PC-9 (cell line): ENCODE data around the gene ZDHHC18. TPM values are rescaled to one million over a fixed set of nuclear protein-coding genes. Genes with fewer than 3 reads are reported as not detected.
"Not testable (repeated sequence)": the region's sequence is repeated elsewhere in the genome, so short reads cannot be mapped to it uniquely, and the experiment has no call there.

Experiments used
- BruUV-seq: library from RNA; stranded (reverse); fragments of 400-500 nt; replicated peaks from 2 replicates; lab custom pipeline; 2021; lab: Mats Ljungman, UMichigan
- CTCF ChIA-PET: fragments of 300-600 bp; sonication (Branson Sonifier 250); formaldehyde crosslinking; loops from one replicate; lab custom pipeline; 2022; ENCODE audit warnings: antibody characterized with exemption; lab: Charles Lee
- POLR2A ChIA-PET: fragments of 300-600 bp; sonication (Branson Sonifier 250); formaldehyde crosslinking; loops from one replicate; lab custom pipeline; 2022; ENCODE audit warnings: antibody characterized with exemption; ENCODE audit not compliant: unreplicated experiment; lab: Charles Lee
- DNase-seq, 2 experiments: peaks; one replicate each; pipeline versions ENCODE4 v3.0.0 to v3.0.0-alpha.2; 2015 to 2022; ENCODE audit warnings: mixed read lengths in 1 of 2
- H2AFZ ChIP-seq: fragments of 200-600 bp; sonication (generic); 2 replicates; pipeline ENCODE4 v1.8.1; 2017; ENCODE audit warnings: antibody characterized with exemption
- H3F3A ChIP-seq: fragments of 200-600 bp; sonication (generic); 2 replicates; pipeline ENCODE4 v1.8.1; 2017; ENCODE audit warnings: antibody characterized with exemption, mild to moderate bottlenecking, low read depth; ENCODE audit not compliant: insufficient read depth
- H3K27ac ChIP-seq: fragments of 200-600 bp; sonication (generic); 2 replicates; pipeline ENCODE4 v1.6.1; 2016; ENCODE audit warnings: mixed run types
- H3K27me3 ChIP-seq: fragments of 200-600 bp; sonication (generic); 2 replicates; pipeline ENCODE4 v1.6.1; 2016; ENCODE audit warnings: low read depth, mixed run types; ENCODE audit not compliant: insufficient read depth
- H3K36me3 ChIP-seq: fragments of 200-600 bp; sonication (generic); 2 replicates; pipeline ENCODE4 v1.6.1; 2016; ENCODE audit warnings: low read depth, mixed run types
- H3K4me1 ChIP-seq: fragments of 200-600 bp; sonication (generic); replicated peaks from 2 replicates; pipeline ENCODE4 v1.6.1; 2016; ENCODE audit warnings: mixed run types; ENCODE audit not compliant: insufficient read depth
- H3K4me2 ChIP-seq: fragments of 200-600 bp; sonication (generic); 2 replicates; pipeline ENCODE4 v1.6.1; 2017; ENCODE audit warnings: mixed run types
- H3K4me3 ChIP-seq: fragments of 200-600 bp; sonication (generic); 2 replicates; pipeline ENCODE4 v1.6.1; 2016; ENCODE audit warnings: mixed run types
- H3K79me2 ChIP-seq: fragments of 200-600 bp; sonication (generic); 2 replicates; pipeline ENCODE4 v1.6.1; 2017; ENCODE audit warnings: low read depth, mixed run types
- H3K9me2 ChIP-seq: fragments of 200-600 bp; sonication (generic); 2 replicates; pipeline ENCODE4 v1.8.1; 2017; ENCODE audit warnings: mild to moderate bottlenecking; ENCODE audit not compliant: insufficient read depth
- H3K9me3 ChIP-seq: fragments of 200-600 bp; sonication (generic); 2 replicates; pipeline ENCODE4 v1.8.1; 2016; ENCODE audit warnings: low read depth; ENCODE audit not compliant: insufficient read depth
- H4K20me1 ChIP-seq: fragments of 200-600 bp; sonication (generic); 2 replicates; pipeline ENCODE4 v1.8.1; 2017; ENCODE audit not compliant: insufficient read depth
- CTCF ChIP-seq: fragments of 200-600 bp; sonication (generic); conservative IDR thresholded peaks from 2 replicates; pipeline ENCODE4 v1.6.1; 2017; ENCODE audit warnings: mixed run types, antibody characterized with exemption, mild to moderate bottlenecking, moderate library complexity
- EZH2 ChIP-seq: fragments of 200-600 bp; sonication (generic); IDR thresholded peaks from 2 replicates; pipeline ENCODE4 v1.8.0; 2017; ENCODE audit warnings: antibody characterized with exemption, low read depth
- intact Hi-C: fragments of 100-400 bp; cut with micrococcal nuclease; formaldehyde crosslinking; loops from one replicate; pipeline ENCODE4 v1.10.0; 2022; ENCODE audit not compliant: unreplicated experiment
- total RNA-seq: library from RNA; stranded (reverse); gene quantifications from 2 replicates; pipeline ENCODE4 v1.2.3, GENCODE V29; 2021

Gene ZDHHC18
- total RNA-seq, 1 experiment from 2014 or later: 36.1 TPM

- POLR2A ChIA-PET: interaction anchor here (0.6 kb wide), 1 partner anchor 107 kb away, joined by 5 read pairs; no protein-coding TSS in a partner anchor
- H3K9me3 ChIP-seq: no peaks in the 10 kb centered on the region
- H4K20me1 ChIP-seq: no peaks in the 10 kb centered on the region
- no peak overlapping the region for H3K4me3 ChIP-seq
- H3K9me2 ChIP-seq: no peaks in the 10 kb centered on the region
- intact Hi-C loops: no loop called here
- no peak overlapping the region for H3K4me2 ChIP-seq
- H3K27ac ChIP-seq: no peak overlapping the region
- H3K4me1 ChIP-seq: no peaks in the 10 kb centered on the region
- H3F3A ChIP-seq: peaks cover 2% of the 10 kb centered on the region; the same call in 1 of the 2 replicates
- no peak for DNase-seq
- no peaks in the 10 kb centered on the region for H3K36me3 ChIP-seq
- BruUV-seq: no TSS peak
- H2AFZ ChIP-seq: no peak overlapping the region
- CTCF ChIA-PET: no interaction called here
- H3K79me2 ChIP-seq: no peaks in the 10 kb centered on the region; the same call in 1 of the 2 replicates
- no peaks in the 10 kb centered on the region for H3K27me3 ChIP-seq
- no peak for TF ChIP-seq CTCF
- no peak for TF ChIP-seq EZH2
Observed at GRCh38 chr1:26839339-26839722, 12.8 kb downstream of the ZDHHC18 start.

GRCh38 chr1:26839779-26840178 lies 13.3 kb downstream of the ZDHHC18 start:
- H3K4me2 ChIP-seq: no peak overlapping the region
- no peaks in the 10 kb centered on the region for H3K9me3 ChIP-seq
- ChIA-PET CTCF (interaction anchor here (0.6 kb wide), 1 partner anchor 12 kb away, joined by 3 read pairs; no protein-coding TSS in a partner anchor), POLR2A (interaction anchor here (0.6 kb wide), 1 partner anchor 106 kb away, joined by 5 read pairs; no protein-coding TSS in a partner anchor)
- TF ChIP-seq CTCF (no peak), EZH2 (no peak)
- DNase-seq: no peak
- H3K27ac ChIP-seq: no peak overlapping the region
- no peaks in the 10 kb centered on the region for H3K27me3 ChIP-seq
- no peaks in the 10 kb centered on the region; the same call in 1 of the 2 replicates for H3K79me2 ChIP-seq
- no peaks in the 10 kb centered on the region for H3K36me3 ChIP-seq
- H3K4me3 ChIP-seq: no peak overlapping the region
- H2AFZ ChIP-seq: no peak overlapping the region
- no TSS peak for BruUV-seq
- H3K9me2 ChIP-seq: no peaks in the 10 kb centered on the region
- intact Hi-C loops: no loop called here
- no peaks in the 10 kb centered on the region for H4K20me1 ChIP-seq
- H3K4me1 ChIP-seq: no peaks in the 10 kb centered on the region
- H3F3A ChIP-seq: peaks cover 5% of the 10 kb centered on the region; the same call in 1 of the 2 replicates

GRCh38 chr1:26844424-26845196 lies 18.1 kb downstream of the ZDHHC18 start:
- intact Hi-C loops: loop anchor here (5.0 kb wide), 1 partner anchor 32 kb away; no protein-coding TSS in a partner anchor
- ChIA-PET CTCF (no interaction called here), POLR2A (no interaction called here)
- no peaks in the 10 kb centered on the region for H4K20me1 ChIP-seq
- peaks cover 29% of the 10 kb centered on the region for H3K4me1 ChIP-seq
- TF ChIP-seq EZH2 (no peak), CTCF (no peak)
- H3K4me2 ChIP-seq: no peak overlapping the region
- H3F3A ChIP-seq: peaks cover 29% of the 10 kb centered on the region
- H3K9me2 ChIP-seq: no peaks in the 10 kb centered on the region
- no peak overlapping the region for H3K4me3 ChIP-seq
- no peak overlapping the region for H2AFZ ChIP-seq
- no peaks in the 10 kb centered on the region; the same call in 1 of the 2 replicates for H3K79me2 ChIP-seq
- H3K36me3 ChIP-seq: no peaks in the 10 kb centered on the region
- H3K9me3 ChIP-seq: no peaks in the 10 kb centered on the region
- no peaks in the 10 kb centered on the region for H3K27me3 ChIP-seq
- DNase-seq: no peak
- no TSS peak for BruUV-seq
- H3K27ac ChIP-seq: no peak overlapping the region

- not testable (repeated sequence) for H4K20me1 ChIP-seq, H3K27me3 ChIP-seq, BruUV-seq, H3K9me2 ChIP-seq, H2AFZ ChIP-seq, H3K4me3 ChIP-seq, H3K9me3 ChIP-seq, H3K36me3 ChIP-seq, H3K79me2 ChIP-seq
- peaks cover 51% of the 10 kb centered on the region for H3F3A ChIP-seq
- CTCF ChIA-PET: interaction anchor here (3.5 kb wide), 1 partner anchor 12 kb away, joined by 18 read pairs; no protein-coding TSS in a partner anchor
- peaks cover 41% of the 10 kb centered on the region for H3K4me1 ChIP-seq
- intact Hi-C loops: loop anchor here (2.0 to 5.0 kb wide), 2 partner anchors 36 to 47 kb away; no protein-coding TSS in a partner anchor
- POLR2A ChIA-PET: interaction anchor here (0.6 to 2.7 kb wide), 3 partner anchors 17 to 165 kb away, joined by 4 to 42 read pairs (median 5); partner anchors contain the start of gene TENT5B
- peak overlapping the region; percentile 63 for H3K4me2 ChIP-seq
- peak in 1 of 2 experiments; percentile 77 for DNase-seq
- H3K27ac ChIP-seq: peak overlapping the region; percentile 100
Observed at GRCh38 chr1:26847826-26848225, 21.3 kb downstream of the ZDHHC18 start.
